KMS-11 (cell line): ENCODE results near the gene PDE8B.

ENCODE experiments used
- H2AFZ ChIP-seq: fragments of 200-600 bp; sonication (generic); 2 replicates; pipeline ENCODE4 v1.6.1; 2016; ENCODE audit warnings: antibody characterized with exemption, mixed run types, low read depth
- H3K27ac ChIP-seq: fragments of 200-600 bp; sonication (generic); 2 replicates; pipeline ENCODE4 v1.6.1; 2016; ENCODE audit warnings: mild to moderate bottlenecking, mixed run types
- H3K27me3 ChIP-seq: fragments of 200-600 bp; sonication (generic); 2 replicates; pipeline ENCODE4 v1.6.1; 2017; ENCODE audit warnings: mild to moderate bottlenecking, low read depth, mixed run types, moderate library complexity; ENCODE audit not compliant: insufficient read depth
- H3K36me3 ChIP-seq: fragments of 200-600 bp; sonication (generic); 2 replicates; pipeline ENCODE4 v1.6.1; 2017; ENCODE audit warnings: mild to moderate bottlenecking, mixed run types; ENCODE audit not compliant: insufficient read depth
- H3K4me1 ChIP-seq: fragments of 200-600 bp; sonication (generic); 2 replicates; pipeline ENCODE4 v1.6.1; 2016; ENCODE audit warnings: mild to moderate bottlenecking, low read depth, mixed run types; ENCODE audit not compliant: poor library complexity, severe bottlenecking
- H3K4me2 ChIP-seq: fragments of 200-600 bp; sonication (generic); 2 replicates; pipeline ENCODE4 v1.7.0; 2016; ENCODE audit warnings: mild to moderate bottlenecking, mixed run types
- H3K4me3 ChIP-seq: fragments of 200-600 bp; sonication (generic); IDR thresholded peaks from 2 replicates; pipeline ENCODE4 v1.6.1; 2017; ENCODE audit warnings: low read depth, low read length, mixed read lengths; ENCODE audit not compliant: insufficient read depth
- H3K79me2 ChIP-seq: fragments of 200-600 bp; sonication (generic); 2 replicates; pipeline ENCODE4 v1.6.1; 2016; ENCODE audit warnings: low read depth, mixed run types; ENCODE audit not compliant: insufficient read depth
- H3K9ac ChIP-seq: fragments of 200-600 bp; sonication (generic); 2 replicates; pipeline ENCODE4 v1.6.1; 2016; ENCODE audit warnings: mild to moderate bottlenecking, mixed run types
- H4K20me1 ChIP-seq: fragments of 200-600 bp; sonication (generic); 2 replicates; pipeline ENCODE4 v1.6.1; 2016; ENCODE audit warnings: mild to moderate bottlenecking, mixed run types; ENCODE audit not compliant: insufficient read depth
- CTCF ChIP-seq: fragments of 200-600 bp; sonication (generic); conservative IDR thresholded peaks from 2 replicates; pipeline ENCODE4 v1.6.1; 2017; ENCODE audit warnings: low read depth, mild to moderate bottlenecking, antibody characterized with exemption, low read length, moderate library complexity, mixed read lengths

The PDE8B gene

GRCh38 chr5:77326986-77327734 lies 116.7 kb downstream of the PDE8B start:
- H4K20me1 ChIP-seq: no peaks in the 10 kb centered on the region
- no peak for TF ChIP-seq CTCF
- no peaks in the 10 kb centered on the region for H3K79me2 ChIP-seq
- no peak overlapping the region for H3K27ac ChIP-seq
- H3K9ac ChIP-seq: no peak overlapping the region
- no peak overlapping the region for H2AFZ ChIP-seq
- no peaks in the 10 kb centered on the region for H3K4me1 ChIP-seq
- H3K4me3 ChIP-seq: no peak overlapping the region
- H3K4me2 ChIP-seq: no peak overlapping the region
- no peaks in the 10 kb centered on the region for H3K27me3 ChIP-seq
- no peaks in the 10 kb centered on the region for H3K36me3 ChIP-seq

GRCh38 chr5:77328930-77329647 lies 118.6 kb downstream of the PDE8B start:
- no peaks in the 10 kb centered on the region for H3K79me2 ChIP-seq
- no peak overlapping the region for H3K9ac ChIP-seq
- H3K27ac ChIP-seq: no peak overlapping the region
- H3K27me3 ChIP-seq: no peaks in the 10 kb centered on the region
- no peaks in the 10 kb centered on the region for H4K20me1 ChIP-seq
- H3K4me3 ChIP-seq: no peak overlapping the region
- no peaks in the 10 kb centered on the region for H3K4me1 ChIP-seq
- no peak overlapping the region for H2AFZ ChIP-seq
- no peak for TF ChIP-seq CTCF
- no peak overlapping the region for H3K4me2 ChIP-seq
- H3K36me3 ChIP-seq: no peaks in the 10 kb centered on the region

- H3K9ac ChIP-seq: no peak overlapping the region
- TF ChIP-seq CTCF: no peak
- no peaks in the 10 kb centered on the region for H3K27me3 ChIP-seq
- no peaks in the 10 kb centered on the region for H4K20me1 ChIP-seq
- H2AFZ ChIP-seq: no peak overlapping the region
- no peak overlapping the region for H3K27ac ChIP-seq
- no peak overlapping the region for H3K4me2 ChIP-seq
- H3K36me3 ChIP-seq: no peaks in the 10 kb centered on the region
- no peak overlapping the region for H3K4me3 ChIP-seq
- H3K79me2 ChIP-seq: no peaks in the 10 kb centered on the region
- H3K4me1 ChIP-seq: no peaks in the 10 kb centered on the region
These were observed 119.4 kb downstream of the PDE8B start for GRCh38 chr5:77329664-77330430.

- no peak overlapping the region for H3K4me3 ChIP-seq
- no peaks in the 10 kb centered on the region for H3K27me3 ChIP-seq
- no peaks in the 10 kb centered on the region for H3K36me3 ChIP-seq
- no peak overlapping the region for H3K27ac ChIP-seq
- no peaks in the 10 kb centered on the region for H4K20me1 ChIP-seq
- no peaks in the 10 kb centered on the region for H3K79me2 ChIP-seq
- TF ChIP-seq CTCF: no peak
- H2AFZ ChIP-seq: no peak overlapping the region
- H3K4me1 ChIP-seq: no peaks in the 10 kb centered on the region
- no peak overlapping the region for H3K9ac ChIP-seq
- no peak overlapping the region for H3K4me2 ChIP-seq
These were observed 122.6 kb downstream of the PDE8B start for GRCh38 chr5:77333036-77333435.
